HG03565 (cell line): ENCODE measurements around the gene KAT6B.
A peak's percentile ranks its signal among the peaks of the same experiment; 100 is the strongest.
"Not testable (repeated sequence)": the region's sequence is repeated elsewhere in the genome, so short reads cannot be mapped to it uniquely, and the experiment has no call there.

ENCODE experiments used
- ATAC-seq: cut with Tn5 transposase; IDR thresholded peaks from one replicate; pipeline ENCODE4 v1.9.1; 2021; ENCODE audit warnings: mild to moderate bottlenecking, moderate library complexity; ENCODE audit not compliant: unreplicated experiment

Gene KAT6B

GRCh38 chr10:74826142-74827044, at the start of gene KAT6B:
Gene KAT6B (plus strand): TSS chr10:74826600. CDS start chr10:74842858, 16,258 bp downstream.
- ATAC-seq, result peak; percentile 86

DNA sequence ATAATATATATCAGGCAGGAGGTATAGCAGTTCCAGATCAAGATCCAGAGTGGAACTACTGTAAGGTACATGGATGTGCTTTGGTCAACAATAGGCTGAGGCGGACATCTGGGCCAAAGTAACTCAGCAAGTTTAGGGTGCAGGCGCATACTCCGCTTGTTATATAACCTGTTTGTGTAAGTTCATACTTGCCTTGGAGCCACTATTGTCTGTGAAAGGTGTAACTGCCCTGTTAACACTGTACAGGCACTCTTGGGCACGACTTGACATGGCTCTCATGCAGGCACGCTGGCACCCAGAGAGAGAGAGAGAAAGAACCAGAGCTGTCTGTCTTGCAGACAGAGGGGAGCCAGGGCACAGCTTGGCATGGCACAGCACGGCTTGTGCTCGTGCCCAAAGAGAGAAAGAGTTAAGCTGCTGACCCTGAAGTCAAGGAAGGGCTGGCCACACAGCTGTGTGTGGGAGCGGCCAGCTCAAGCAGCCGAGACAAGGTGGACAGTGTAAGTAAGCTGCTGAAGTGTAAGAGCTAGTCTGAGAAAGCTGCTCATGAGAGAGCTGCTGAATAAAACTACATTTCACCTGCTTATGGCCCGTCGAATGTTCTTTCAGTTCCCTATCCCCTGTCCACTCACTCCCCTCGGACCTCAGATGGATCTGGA, 47.8 kb upstream of the KAT6B start:
- no peak for ATAC-seq

DNA sequence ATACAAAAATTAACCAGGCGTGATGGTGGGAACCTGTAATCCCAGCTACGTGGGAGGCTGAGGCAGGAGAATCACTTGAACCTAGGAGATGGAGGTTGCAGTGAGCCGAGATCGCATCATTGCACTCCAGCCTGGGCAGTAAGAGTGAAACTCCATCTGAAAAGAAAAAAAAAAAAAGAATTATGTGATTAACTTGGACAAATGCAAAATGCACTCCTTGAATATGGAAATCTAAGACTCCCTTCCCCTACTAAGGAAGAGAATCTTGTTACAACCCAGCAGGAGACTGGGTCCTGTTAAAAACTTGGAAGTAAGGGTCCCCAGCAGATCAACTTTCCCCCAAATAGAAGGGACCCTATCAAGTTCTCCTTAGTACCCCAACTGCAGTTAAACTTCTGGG, 44.5 kb upstream of the KAT6B start:
- ATAC-seq, result not testable (repeated sequence)

DNA sequence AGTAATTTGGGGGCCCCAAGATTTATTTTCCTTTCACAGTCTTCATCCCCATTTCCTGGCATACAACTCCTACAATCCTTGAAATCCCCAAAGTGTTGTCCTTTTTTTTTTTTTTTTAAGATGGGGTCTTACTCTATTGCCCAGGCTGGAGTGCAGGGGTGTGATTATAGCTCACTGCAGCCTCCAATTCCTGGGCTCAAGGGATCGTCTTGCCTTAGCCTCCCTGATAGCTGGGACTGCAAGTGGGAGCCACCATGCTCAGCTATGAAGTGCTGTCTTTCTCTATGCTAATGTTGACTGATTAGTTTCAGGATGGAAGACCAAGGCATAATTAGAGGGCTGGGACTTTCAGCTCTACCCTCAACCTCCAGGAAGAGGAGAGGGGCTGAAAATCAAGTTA, 41.9 kb upstream of the KAT6B start:
- no peak for ATAC-seq

- ATAC-seq, result no peak
Observed at GRCh38 chr10:74786126-74786525, 40.3 kb upstream of the KAT6B start.

GRCh38 chr10:74787457-74787856, 38.9 kb upstream of the KAT6B start:
- no peak for ATAC-seq

GRCh38 chr10:74791979-74792378, 34.4 kb upstream of the KAT6B start:
- not testable (repeated sequence) for ATAC-seq

GRCh38 chr10:74792726-74793125, 33.7 kb upstream of the KAT6B start:
- ATAC-seq, result no peak

- ATAC-seq, result not testable (repeated sequence)
Observed at GRCh38 chr10:74793240-74793639, 33.2 kb upstream of the KAT6B start.

- ATAC-seq, result no peak
Observed at GRCh38 chr10:74794531-74794930, 31.9 kb upstream of the KAT6B start.

- ATAC-seq, result no peak
Observed at GRCh38 chr10:74797550-74797949, 28.9 kb upstream of the KAT6B start.

DNA sequence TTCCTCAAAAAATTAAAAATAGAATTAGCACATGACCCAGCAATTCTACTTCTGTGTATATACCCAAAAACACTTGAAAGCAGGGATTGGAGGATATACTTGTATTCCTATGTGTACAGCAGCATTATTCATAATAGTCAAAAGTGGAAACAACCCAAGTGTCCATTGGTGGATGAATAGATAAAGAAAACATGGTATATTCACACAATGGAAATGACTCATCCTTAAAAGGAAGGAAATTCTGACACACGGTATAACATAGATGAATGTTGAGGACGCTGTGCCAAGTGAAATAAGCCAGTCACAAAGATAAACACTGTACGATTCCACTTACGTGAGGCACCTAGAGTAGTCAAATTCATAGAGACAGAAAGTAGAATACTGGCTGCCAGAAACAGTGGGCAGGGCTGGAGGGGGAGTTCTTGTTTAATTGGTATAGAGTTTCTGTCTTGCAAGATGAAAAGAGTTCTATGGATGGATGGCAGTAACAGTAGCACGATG, 26.6 kb upstream of the KAT6B start:
- peak; percentile 40 for ATAC-seq

GRCh38 chr10:74801447-74801846, 25.0 kb upstream of the KAT6B start:
- ATAC-seq, result no peak

DNA sequence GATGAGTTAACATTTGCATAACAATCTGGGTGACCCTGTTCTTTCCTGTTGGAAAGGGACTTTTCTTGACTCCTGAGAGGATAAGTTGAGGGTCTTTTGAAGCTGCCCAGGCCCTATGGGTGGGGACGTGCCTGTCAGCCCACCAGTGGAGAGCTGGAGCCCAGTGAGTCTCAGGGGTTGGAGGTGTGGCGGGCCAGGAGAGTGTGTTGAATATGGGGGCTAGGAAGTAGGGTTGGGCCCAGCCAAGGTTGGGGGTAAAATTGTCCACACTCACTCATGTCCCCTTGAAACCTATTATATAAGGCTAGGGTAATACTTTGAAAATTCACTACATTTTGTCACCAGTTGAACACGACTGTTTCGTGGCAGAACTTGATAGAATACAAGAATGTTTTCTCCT, 17.9 kb upstream of the KAT6B start:
- ATAC-seq, result no peak

GRCh38 chr10:74810087-74810486, 16.3 kb upstream of the KAT6B start:
- ATAC-seq, result no peak

GRCh38 chr10:74813381-74814259, 12.8 kb upstream of the KAT6B start:
- no peak for ATAC-seq

DNA sequence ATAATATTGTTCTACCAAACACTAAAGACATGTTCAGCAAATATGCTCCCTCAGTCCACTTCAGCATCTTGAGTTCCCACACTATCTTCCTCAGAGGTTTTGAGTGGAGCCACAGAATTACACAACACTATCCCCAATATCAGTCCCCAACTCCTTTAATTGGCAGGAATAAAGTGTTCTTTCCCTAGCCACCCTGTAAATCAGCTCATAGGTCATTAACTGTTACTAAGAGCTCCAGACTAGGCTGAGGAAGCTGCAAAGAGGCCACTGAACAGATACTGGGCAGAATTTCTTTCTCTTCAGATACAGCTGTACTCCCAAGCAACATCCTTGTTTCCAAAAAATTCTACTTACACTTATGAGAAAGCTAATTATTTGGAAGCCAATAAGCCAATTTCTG, 11.6 kb upstream of the KAT6B start:
- no peak for ATAC-seq

DNA sequence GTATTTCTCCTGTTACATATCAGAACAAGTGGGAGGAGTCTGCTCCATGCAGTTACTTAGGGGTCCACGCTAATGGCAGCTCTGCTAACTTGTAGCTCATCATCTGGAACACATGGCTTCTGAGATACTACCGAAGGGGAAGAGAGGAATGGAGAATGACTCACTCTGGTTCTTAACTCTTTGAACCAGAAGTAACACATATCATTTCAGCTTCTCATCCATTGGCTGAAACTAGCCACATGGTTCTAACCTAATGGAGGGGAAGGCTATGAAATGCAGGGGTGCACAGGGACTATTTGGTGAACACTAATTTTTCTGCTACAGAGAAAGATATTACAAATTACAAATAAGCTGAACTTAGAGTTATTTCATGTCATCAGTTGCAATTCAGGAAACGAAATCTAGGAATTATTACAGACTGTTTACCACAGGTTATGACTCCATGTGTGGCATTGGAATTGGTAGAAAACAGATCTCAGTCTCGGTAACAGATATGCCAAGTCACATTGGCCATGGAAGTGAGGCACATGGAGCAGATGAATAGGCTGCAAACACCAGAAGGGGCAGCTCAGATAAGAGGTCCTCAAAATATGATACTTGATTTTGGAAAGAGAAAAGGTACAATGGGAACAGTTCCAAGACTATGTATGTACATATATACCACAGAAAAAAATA, 9.4 kb upstream of the KAT6B start:
- ATAC-seq, result no peak

GRCh38 chr10:74821501-74821900, 4.9 kb upstream of the KAT6B start:
- no peak for ATAC-seq

DNA sequence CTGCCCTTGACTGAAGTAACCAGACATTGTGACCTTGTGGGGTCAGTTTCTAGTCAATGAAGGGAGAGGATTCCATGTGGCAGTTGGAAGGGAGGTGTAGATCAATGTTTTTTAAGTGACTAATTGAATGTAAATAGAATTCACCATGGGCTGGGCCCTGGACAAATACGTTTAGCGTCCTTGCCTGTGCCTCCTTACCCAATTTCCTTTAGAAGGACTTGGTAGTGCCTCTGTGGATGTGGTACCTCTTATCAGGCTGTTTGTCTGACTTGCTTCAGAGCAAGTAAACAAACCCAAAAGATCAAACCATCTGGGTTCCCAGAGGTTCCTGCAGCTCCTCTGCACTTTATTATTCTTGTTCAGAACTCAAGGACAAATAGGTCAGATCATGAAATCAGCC, 4.3 kb upstream of the KAT6B start:
- no peak for ATAC-seq
